ENCODE results near the gene TMEM208. TPM values are rescaled to one million over a fixed set of nuclear protein-coding genes. Genes with fewer than 3 reads are reported as not detected.

TMEM208 gene
- total and polyA plus RNA-seq, 4 donors, result 22.3 to 140 (median 70.2) TPM

GRCh38 chr16:67206129-67206837 is 20.6 kb upstream of the TMEM208 start:
- H3K27ac ChIP-seq (ENCODE audit: low read depth in 1 of 2, low read length in 2 of 2), result no peak overlapping the region
- no peak overlapping the region for H3K9ac ChIP-seq (ENCODE audit: low read depth in 1 of 2, low read length in 2 of 2)
- H3K9me3 ChIP-seq (ENCODE audit: control insufficient read depth in 4 of 4, low read length in 3 of 4), result no peaks in the 10 kb centered on the region
- H3K4me1 ChIP-seq (ENCODE audit: control insufficient read depth in 4 of 4, insufficient read depth in 4 of 4, low read length in 3 of 4), result peaks cover 13 to 23% (median 17%) of the 10 kb centered on the region in 4 donors
- TF ChIP-seq FOXA2 (IDR thresholded peaks at IDR 0.05) (no peak), RAD21 (IDR thresholded peaks at IDR 0.05) (no peak), SP1 (IDR thresholded peaks at IDR 0.05) (no peak), RXRA (IDR thresholded peaks at IDR 0.05) (no peak), JUND (IDR thresholded peaks at IDR 0.05) (no peak), FOXA1 (IDR thresholded peaks at IDR 0.05) (no peak), HNF4G (IDR thresholded peaks at IDR 0.05) (no peak), HNF4A (conservative IDR thresholded peaks at IDR 0.05) (no peak), TAF1 (conservative IDR thresholded peaks at IDR 0.05) (no peak), NR2F2 (IDR thresholded peaks at IDR 0.05) (no peak), MAX (IDR thresholded peaks at IDR 0.05) (no peak)
- TF ChIP-seq, protein P1, sequence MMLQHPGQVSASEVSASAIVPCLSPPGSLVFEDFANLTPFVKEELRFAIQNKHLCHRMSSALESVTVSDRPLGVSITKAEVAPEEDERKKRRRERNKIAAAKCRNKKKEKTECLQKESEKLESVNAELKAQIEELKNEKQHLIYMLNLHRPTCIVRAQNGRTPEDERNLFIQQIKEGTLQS (IDR thresholded peaks at IDR 0.05), result no peak
- WGBS, result 95% methylated on average over 8 of the region's 8 CpGs
- H3K36me3 ChIP-seq (ENCODE audit: control insufficient read depth in 4 of 4, insufficient read depth in 3 of 4, low read depth in 1 of 4, low read length in 3 of 4), result peaks cover 2 to 27% (median 7%) of the 10 kb centered on the region in 4 donors
- no peaks in the 10 kb centered on the region for H3K27me3 ChIP-seq (ENCODE audit: control insufficient read depth in 4 of 4, insufficient read depth in 4 of 4, low read length in 3 of 4)
- H3K4me3 ChIP-seq (ENCODE audit: low read depth in 1 of 3, low read length in 3 of 3), result no peak overlapping the region
- no peak for DNase-seq (ENCODE audit: low spot score)

GRCh38 chr16:67206838-67207248 is 20.1 kb upstream of the TMEM208 start:
- H3K27me3 ChIP-seq (ENCODE audit: control insufficient read depth in 4 of 4, insufficient read depth in 4 of 4, low read length in 3 of 4), result no peaks in the 10 kb centered on the region
- H3K36me3 ChIP-seq (ENCODE audit: control insufficient read depth in 4 of 4, insufficient read depth in 3 of 4, low read depth in 1 of 4, low read length in 3 of 4), result peaks cover 0 to 23% (median 5%) of the 10 kb centered on the region in 4 donors
- no peaks in the 10 kb centered on the region for H3K9me3 ChIP-seq (ENCODE audit: control insufficient read depth in 4 of 4, low read length in 3 of 4)
- peaks cover 14 to 24% (median 18%) of the 10 kb centered on the region in 4 donors for H3K4me1 ChIP-seq (ENCODE audit: control insufficient read depth in 4 of 4, insufficient read depth in 4 of 4, low read length in 3 of 4)
- 97% methylated on average over 3 of the region's 3 CpGs for WGBS
- TF ChIP-seq YY1 (IDR thresholded peaks at IDR 0.05) (no peak), HNF4A (conservative IDR thresholded peaks at IDR 0.05) (no peak), FOXA2 (IDR thresholded peaks at IDR 0.05) (no peak), HNF4G (IDR thresholded peaks at IDR 0.05) (no peak), JUND (IDR thresholded peaks at IDR 0.05) (no peak), RAD21 (IDR thresholded peaks at IDR 0.05) (no peak), TAF1 (conservative IDR thresholded peaks at IDR 0.05) (no peak), MAX (IDR thresholded peaks at IDR 0.05) (no peak), FOXA1 (IDR thresholded peaks at IDR 0.05) (no peak), SP1 (IDR thresholded peaks at IDR 0.05) (no peak), GABPA (IDR thresholded peaks at IDR 0.05 in 1 of 2, conservative IDR thresholded peaks at IDR 0.05 in 1 of 2) (no peak), RXRA (IDR thresholded peaks at IDR 0.05) (no peak), EGR1 (IDR thresholded peaks at IDR 0.05; ENCODE audit: low read depth in 2 of 2) (no peak), NR2F2 (IDR thresholded peaks at IDR 0.05) (no peak)
- TF ChIP-seq, protein P2, sequence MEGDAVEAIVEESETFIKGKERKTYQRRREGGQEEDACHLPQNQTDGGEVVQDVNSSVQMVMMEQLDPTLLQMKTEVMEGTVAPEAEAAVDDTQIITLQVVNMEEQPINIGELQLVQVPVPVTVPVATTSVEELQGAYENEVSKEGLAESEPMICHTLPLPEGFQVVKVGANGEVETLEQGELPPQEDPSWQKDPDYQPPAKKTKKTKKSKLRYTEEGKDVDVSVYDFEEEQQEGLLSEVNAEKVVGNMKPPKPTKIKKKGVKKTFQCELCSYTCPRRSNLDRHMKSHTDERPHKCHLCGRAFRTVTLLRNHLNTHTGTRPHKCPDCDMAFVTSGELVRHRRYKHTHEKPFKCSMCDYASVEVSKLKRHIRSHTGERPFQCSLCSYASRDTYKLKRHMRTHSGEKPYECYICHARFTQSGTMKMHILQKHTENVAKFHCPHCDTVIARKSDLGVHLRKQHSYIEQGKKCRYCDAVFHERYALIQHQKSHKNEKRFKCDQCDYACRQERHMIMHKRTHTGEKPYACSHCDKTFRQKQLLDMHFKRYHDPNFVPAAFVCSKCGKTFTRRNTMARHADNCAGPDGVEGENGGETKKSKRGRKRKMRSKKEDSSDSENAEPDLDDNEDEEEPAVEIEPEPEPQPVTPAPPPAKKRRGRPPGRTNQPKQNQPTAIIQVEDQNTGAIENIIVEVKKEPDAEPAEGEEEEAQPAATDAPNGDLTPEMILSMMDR (IDR thresholded peaks at IDR 0.05; ENCODE audit: low read depth, low read length, missing input control), result no peak
- TF ChIP-seq, protein P1 (IDR thresholded peaks at IDR 0.05), result no peak
- TF ChIP-seq, protein P3, sequence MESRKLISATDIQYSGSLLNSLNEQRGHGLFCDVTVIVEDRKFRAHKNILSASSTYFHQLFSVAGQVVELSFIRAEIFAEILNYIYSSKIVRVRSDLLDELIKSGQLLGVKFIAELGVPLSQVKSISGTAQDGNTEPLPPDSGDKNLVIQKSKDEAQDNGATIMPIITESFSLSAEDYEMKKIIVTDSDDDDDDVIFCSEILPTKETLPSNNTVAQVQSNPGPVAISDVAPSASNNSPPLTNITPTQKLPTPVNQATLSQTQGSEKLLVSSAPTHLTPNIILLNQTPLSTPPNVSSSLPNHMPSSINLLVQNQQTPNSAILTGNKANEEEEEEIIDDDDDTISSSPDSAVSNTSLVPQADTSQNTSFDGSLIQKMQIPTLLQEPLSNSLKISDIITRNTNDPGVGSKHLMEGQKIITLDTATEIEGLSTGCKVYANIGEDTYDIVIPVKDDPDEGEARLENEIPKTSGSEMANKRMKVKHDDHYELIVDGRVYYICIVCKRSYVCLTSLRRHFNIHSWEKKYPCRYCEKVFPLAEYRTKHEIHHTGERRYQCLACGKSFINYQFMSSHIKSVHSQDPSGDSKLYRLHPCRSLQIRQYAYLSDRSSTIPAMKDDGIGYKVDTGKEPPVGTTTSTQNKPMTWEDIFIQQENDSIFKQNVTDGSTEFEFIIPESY (IDR thresholded peaks at IDR 0.05), result no peak
- TF ChIP-seq, protein P4, sequence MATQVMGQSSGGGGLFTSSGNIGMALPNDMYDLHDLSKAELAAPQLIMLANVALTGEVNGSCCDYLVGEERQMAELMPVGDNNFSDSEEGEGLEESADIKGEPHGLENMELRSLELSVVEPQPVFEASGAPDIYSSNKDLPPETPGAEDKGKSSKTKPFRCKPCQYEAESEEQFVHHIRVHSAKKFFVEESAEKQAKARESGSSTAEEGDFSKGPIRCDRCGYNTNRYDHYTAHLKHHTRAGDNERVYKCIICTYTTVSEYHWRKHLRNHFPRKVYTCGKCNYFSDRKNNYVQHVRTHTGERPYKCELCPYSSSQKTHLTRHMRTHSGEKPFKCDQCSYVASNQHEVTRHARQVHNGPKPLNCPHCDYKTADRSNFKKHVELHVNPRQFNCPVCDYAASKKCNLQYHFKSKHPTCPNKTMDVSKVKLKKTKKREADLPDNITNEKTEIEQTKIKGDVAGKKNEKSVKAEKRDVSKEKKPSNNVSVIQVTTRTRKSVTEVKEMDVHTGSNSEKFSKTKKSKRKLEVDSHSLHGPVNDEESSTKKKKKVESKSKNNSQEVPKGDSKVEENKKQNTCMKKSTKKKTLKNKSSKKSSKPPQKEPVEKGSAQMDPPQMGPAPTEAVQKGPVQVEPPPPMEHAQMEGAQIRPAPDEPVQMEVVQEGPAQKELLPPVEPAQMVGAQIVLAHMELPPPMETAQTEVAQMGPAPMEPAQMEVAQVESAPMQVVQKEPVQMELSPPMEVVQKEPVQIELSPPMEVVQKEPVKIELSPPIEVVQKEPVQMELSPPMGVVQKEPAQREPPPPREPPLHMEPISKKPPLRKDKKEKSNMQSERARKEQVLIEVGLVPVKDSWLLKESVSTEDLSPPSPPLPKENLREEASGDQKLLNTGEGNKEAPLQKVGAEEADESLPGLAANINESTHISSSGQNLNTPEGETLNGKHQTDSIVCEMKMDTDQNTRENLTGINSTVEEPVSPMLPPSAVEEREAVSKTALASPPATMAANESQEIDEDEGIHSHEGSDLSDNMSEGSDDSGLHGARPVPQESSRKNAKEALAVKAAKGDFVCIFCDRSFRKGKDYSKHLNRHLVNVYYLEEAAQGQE (IDR thresholded peaks at IDR 0.05), result no peak
- no peak overlapping the region for H3K9ac ChIP-seq (ENCODE audit: low read depth in 1 of 2, low read length in 2 of 2)
- H3K27ac ChIP-seq (ENCODE audit: low read depth in 1 of 2, low read length in 2 of 2), result no peak overlapping the region
- H3K4me3 ChIP-seq (ENCODE audit: low read depth in 1 of 3, low read length in 3 of 3), result no peak overlapping the region
- no peak for DNase-seq (ENCODE audit: low spot score)
